HG03103 (cell line): Measurements from ENCODE around the gene INSYN1.

ENCODE experiments used
- ATAC-seq: cut with Tn5 transposase; IDR thresholded peaks from one replicate; pipeline ENCODE4 v1.9.1; 2021; ENCODE audit warnings: low read depth; ENCODE audit not compliant: unreplicated experiment

The INSYN1 gene

GRCh38 chr15:73779974-73780373 lies 26.8 kb upstream of the INSYN1 start:
- ATAC-seq, result no peak

- no peak for ATAC-seq
Measured at GRCh38 chr15:73777741-73778140, 24.6 kb upstream of the INSYN1 start.

- ATAC-seq, result no peak
Measured at GRCh38 chr15:73773428-73773827, 20.3 kb upstream of the INSYN1 start.

GRCh38 chr15:73771385-73772045 lies 18.4 kb upstream of the INSYN1 start:
- no peak for ATAC-seq

- ATAC-seq, result no peak
Measured at GRCh38 chr15:73770050-73770449, 16.9 kb upstream of the INSYN1 start.

GRCh38 chr15:73767806-73768501 lies 14.8 kb upstream of the INSYN1 start:
- no peak for ATAC-seq

- ATAC-seq, result no peak
Measured at GRCh38 chr15:73766598-73766997, 13.4 kb upstream of the INSYN1 start.

- no peak for ATAC-seq
Measured at GRCh38 chr15:73765778-73766177, 12.6 kb upstream of the INSYN1 start.

- no peak for ATAC-seq
Measured at GRCh38 chr15:73763931-73764330, 10.8 kb upstream of the INSYN1 start.

GRCh38 chr15:73760330-73761329 lies 7.5 kb upstream of the INSYN1 start:
- ATAC-seq, result no peak

GRCh38 chr15:73758461-73758860 lies 5.3 kb upstream of the INSYN1 start:
- ATAC-seq, result no peak

- ATAC-seq, result no peak
Measured at GRCh38 chr15:73757571-73757970, 4.4 kb upstream of the INSYN1 start.

GRCh38 chr15:73756947-73757513 lies 3.9 kb upstream of the INSYN1 start:
- no peak for ATAC-seq

GRCh38 chr15:73756390-73756789 lies 3.2 kb upstream of the INSYN1 start:
- ATAC-seq, result no peak

- ATAC-seq, result no peak
Measured at GRCh38 chr15:73755946-73756345, 2.8 kb upstream of the INSYN1 start.

- ATAC-seq, result no peak
Measured at GRCh38 chr15:73755481-73755880, 2.3 kb upstream of the INSYN1 start.

- no peak for ATAC-seq
Measured at GRCh38 chr15:73754461-73754860, 1.3 kb upstream of the INSYN1 start.

GRCh38 chr15:73752806-73753193 lies 351 bp downstream of the INSYN1 start:
- ATAC-seq, result no peak

GRCh38 chr15:73751899-73752805 lies 999 bp downstream of the INSYN1 start:
- no peak for ATAC-seq

- no peak for ATAC-seq
Measured at GRCh38 chr15:73751511-73751898, 1.6 kb downstream of the INSYN1 start.
